ENCODE measurements around the gene GPATCH3. TPM values are rescaled to one million over a fixed set of nuclear protein-coding genes. Genes with fewer than 3 reads are reported as not detected.
"Not testable (repeated sequence)": the region's sequence is repeated elsewhere in the genome, so short reads cannot be mapped to it uniquely, and the experiment has no call there.

The GPATCH3 gene
- total RNA-seq, 2 donors from 2014 or later = 19.6 to 21.2 TPM

- ATAC-seq = no peak
- Mint-ChIP-seq H3K4me3 (peak overlapping the region; percentile 99), H3K4me1 (ENCODE audit: low read depth in 2 of 2) (peaks cover 27 to 30% of the 10 kb centered on the region in 2 donors), H3K36me3 (peaks cover 6% of the 10 kb centered on the region), H3K9me3 (no peaks in the 10 kb centered on the region), H3K27me3 (no peaks in the 10 kb centered on the region), H3K27ac (peak overlapping the region; percentile 96 to 98)
- DNase-seq (ENCODE audit: low spot score) = no peak
Observed at GRCh38 chr1:26900815-26901511, 696 bp upstream of the GPATCH3 start.

DNA sequence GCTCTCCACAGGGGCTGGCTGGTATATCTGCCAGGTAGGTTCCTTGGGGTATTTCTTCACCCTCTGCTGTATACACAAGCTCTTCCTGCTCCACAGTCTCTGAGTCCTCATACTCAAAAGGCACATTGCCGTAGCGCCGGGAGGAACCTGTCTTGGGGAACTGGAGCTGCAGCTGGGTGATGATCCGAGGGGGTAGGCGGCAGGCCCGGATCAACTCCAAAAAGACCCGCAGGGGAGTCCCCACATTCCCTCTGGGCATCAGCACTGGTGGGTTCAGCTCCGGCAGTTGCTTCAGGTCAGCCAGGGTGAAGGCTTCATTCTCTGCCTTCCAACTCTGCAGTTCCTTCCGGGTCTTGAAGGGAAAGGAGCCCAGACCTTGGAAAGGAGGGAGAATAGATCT, 2.9 kb downstream of the GPATCH3 start:
- Mint-ChIP-seq H3K4me1 (ENCODE audit: low read depth in 2 of 2) (peaks cover 31 to 36% of the 10 kb centered on the region in 2 donors), H3K36me3 (peaks cover 14% of the 10 kb centered on the region), H3K9me3 (no peaks in the 10 kb centered on the region), H3K27me3 (no peaks in the 10 kb centered on the region), H3K4me3 (no peak overlapping the region), H3K27ac (no peak overlapping the region)
- ATAC-seq = no peak
- DNase-seq (ENCODE audit: low spot score) = no peak

- H3K4me3 Mint-ChIP-seq = no peak overlapping the region
- H3K9me3 Mint-ChIP-seq = no peaks in the 10 kb centered on the region
- no peak overlapping the region for H3K27ac Mint-ChIP-seq
- H3K4me1 Mint-ChIP-seq (ENCODE audit: low read depth in 2 of 2) = peaks cover 23 to 25% of the 10 kb centered on the region in 2 donors
- DNase-seq (ENCODE audit: low spot score) (no peak), ATAC-seq (no peak)
- no peaks in the 10 kb centered on the region for H3K27me3 Mint-ChIP-seq
- H3K36me3 Mint-ChIP-seq = peaks cover 17% of the 10 kb centered on the region
Observed at GRCh38 chr1:26894263-26894662, 6.0 kb downstream of the GPATCH3 start.

GRCh38 chr1:26890467-26890796, 9.8 kb downstream of the GPATCH3 start:
- DNase-seq (ENCODE audit: low spot score) (no peak), ATAC-seq (peak; percentile 54 to 71)
- Mint-ChIP-seq H3K27me3 (no peaks in the 10 kb centered on the region), H3K4me1 (ENCODE audit: low read depth in 2 of 2) (peaks cover 20 to 23% of the 10 kb centered on the region in 2 donors), H3K36me3 (peaks cover 20% of the 10 kb centered on the region), H3K4me3 (peak overlapping the region; percentile 98), H3K27ac (peak overlapping the region; percentile 95 to 96), H3K9me3 (no peaks in the 10 kb centered on the region)

DNA sequence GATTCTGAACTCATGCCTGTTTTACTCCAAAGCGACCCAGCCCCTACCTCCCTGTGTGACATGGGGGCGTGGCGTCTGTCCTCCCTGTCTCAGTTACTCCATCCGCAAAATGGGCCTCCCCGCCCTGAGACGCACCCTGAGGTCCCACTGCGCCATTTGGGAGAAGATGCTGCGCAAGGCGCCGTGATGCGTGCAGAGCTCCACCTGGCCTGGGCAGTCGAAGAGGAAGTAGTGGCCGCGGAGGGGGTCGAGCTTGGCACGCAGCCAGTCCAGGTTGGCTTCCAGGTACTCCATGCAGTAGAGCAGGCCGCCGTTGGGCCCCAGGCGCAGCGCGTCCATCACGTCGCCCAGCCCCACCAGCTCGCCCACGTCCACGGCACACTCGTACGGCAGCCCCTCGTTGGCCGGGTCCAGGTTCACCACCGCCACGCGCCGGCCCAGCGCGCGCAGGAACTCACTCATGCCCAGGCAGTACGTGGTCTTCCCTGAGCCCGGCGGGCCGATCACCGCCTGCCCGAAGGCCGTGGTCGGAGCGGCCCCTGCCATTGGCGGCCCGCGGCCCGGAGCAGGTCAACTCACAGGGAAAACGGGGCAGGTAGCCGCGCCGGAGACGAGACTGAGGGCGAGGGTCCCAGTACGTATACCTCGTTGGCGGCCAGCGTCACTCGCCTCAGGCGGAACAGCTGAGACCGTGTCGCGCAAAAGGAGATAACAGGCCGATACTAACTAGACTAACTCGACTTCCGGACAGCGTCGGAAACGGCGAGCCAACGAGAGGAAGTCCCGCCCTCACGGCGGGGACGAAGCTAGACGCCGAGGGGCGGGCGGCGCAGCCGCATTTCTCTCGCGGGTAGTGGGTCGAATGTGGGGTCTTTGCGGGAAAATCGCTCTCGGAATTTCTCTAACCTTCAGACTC, 10.5 kb downstream of the GPATCH3 start, which contains the start of gene GPN2:
TSS of gene GPN2 (minus strand) at position 733 of the 916 bp plus-strand sequence. CDS start at position 546, 187 bp downstream.
- H3K4me1 Mint-ChIP-seq (ENCODE audit: low read depth in 2 of 2) = peaks cover 22 to 27% of the 10 kb centered on the region in 2 donors
- peak; percentile 87 for DNase-seq (ENCODE audit: low spot score)
- H3K27ac Mint-ChIP-seq = peak within 1 kb of the TSS; percentile 95 to 96
- H3K27me3 Mint-ChIP-seq = no peaks in the 10 kb centered on the region
- H3K9me3 Mint-ChIP-seq = no peaks in the 10 kb centered on the region
- ATAC-seq = peak; percentile 97
- peak within 1 kb of the TSS; percentile 98 for H3K4me3 Mint-ChIP-seq
- H3K36me3 Mint-ChIP-seq = peaks cover 24% of the 10 kb centered on the region

DNA sequence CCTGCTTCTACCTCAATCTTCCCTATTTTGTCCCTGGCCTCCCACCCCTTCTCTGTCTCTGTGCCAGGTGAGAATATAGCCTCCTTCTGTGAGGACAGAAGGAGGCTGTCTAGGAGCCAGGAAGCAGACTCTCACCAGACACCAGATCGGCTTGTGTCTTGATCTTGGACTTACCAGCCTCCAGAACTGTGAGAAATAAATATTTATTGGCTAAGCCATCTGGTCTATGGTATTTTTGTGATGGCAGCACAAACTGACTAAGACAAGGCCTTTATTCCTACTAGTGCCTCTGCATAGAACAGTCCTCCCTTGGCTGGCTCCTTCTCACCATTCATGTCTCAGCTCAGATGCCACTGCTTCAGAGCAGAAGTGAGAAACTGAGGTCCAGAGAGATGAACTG, 12.0 kb downstream of the GPATCH3 start:
- H3K4me3 Mint-ChIP-seq = peak overlapping the region; percentile 98
- ATAC-seq = no peak
- H3K27ac Mint-ChIP-seq = peak overlapping the region; percentile 95 to 96
- no peaks in the 10 kb centered on the region for H3K27me3 Mint-ChIP-seq
- peaks cover 20 to 24% of the 10 kb centered on the region in 2 donors for H3K4me1 Mint-ChIP-seq (ENCODE audit: low read depth in 2 of 2)
- no peak for DNase-seq (ENCODE audit: low spot score)
- H3K9me3 Mint-ChIP-seq = no peaks in the 10 kb centered on the region
- peaks cover 30% of the 10 kb centered on the region for H3K36me3 Mint-ChIP-seq

DNA sequence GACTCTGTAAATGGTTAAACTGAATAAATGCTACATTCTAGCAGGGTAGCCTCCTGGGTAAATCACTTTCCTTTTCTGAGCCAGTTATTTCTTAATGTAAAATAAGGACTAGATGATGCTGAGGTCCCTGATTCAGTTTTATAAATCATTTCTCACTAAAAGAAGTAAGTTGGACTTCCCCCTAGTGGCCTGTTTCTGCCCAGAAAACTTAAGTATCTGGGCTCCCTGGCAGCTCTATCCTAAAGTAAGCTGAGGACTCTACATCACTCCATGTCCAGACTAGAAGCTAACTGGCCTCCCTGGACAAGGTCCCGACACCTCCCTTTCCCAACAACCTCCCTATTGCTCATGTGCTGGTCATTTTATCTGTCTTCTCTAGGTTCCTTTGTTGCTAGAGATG, 13.1 kb downstream of the GPATCH3 start:
- Mint-ChIP-seq H3K4me3 (no peak overlapping the region), H3K36me3 (peaks cover 41% of the 10 kb centered on the region), H3K4me1 (ENCODE audit: low read depth in 2 of 2) (peaks cover 26 to 30% of the 10 kb centered on the region in 2 donors), H3K9me3 (no peaks in the 10 kb centered on the region), H3K27ac (no peak overlapping the region), H3K27me3 (no peaks in the 10 kb centered on the region)
- ATAC-seq = no peak
- no peak for DNase-seq (ENCODE audit: low spot score)

- DNase-seq (ENCODE audit: low spot score) (no peak), ATAC-seq (no peak)
- no peaks in the 10 kb centered on the region for H3K27me3 Mint-ChIP-seq
- no peak overlapping the region for H3K27ac Mint-ChIP-seq
- no peak overlapping the region for H3K4me3 Mint-ChIP-seq
- H3K36me3 Mint-ChIP-seq = peaks cover 33% of the 10 kb centered on the region
- H3K9me3 Mint-ChIP-seq = no peaks in the 10 kb centered on the region
- H3K4me1 Mint-ChIP-seq (ENCODE audit: low read depth in 2 of 2) = peaks cover 12 to 14% of the 10 kb centered on the region in 2 donors
Observed at GRCh38 chr1:26882696-26883463, 17.4 kb downstream of the GPATCH3 start.

DNA sequence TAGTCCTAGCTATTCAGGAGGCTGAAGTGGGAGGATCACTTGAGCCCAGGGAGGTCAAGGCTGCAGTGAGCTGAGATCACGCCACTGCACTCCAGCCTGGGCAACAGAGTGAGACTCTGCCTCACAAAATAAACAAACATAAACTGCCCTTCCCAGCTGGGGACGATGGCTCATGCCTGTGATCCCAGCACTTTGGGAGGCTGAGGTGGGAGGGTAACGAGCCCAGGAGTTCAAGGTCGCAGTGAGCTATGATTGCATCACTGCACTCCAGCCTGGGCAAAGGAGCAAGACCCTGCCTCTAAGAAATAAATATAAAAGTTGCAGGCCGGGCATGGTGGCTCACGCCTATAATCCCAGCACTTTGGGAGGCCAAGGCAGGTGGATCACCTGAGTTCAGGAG, 18.7 kb downstream of the GPATCH3 start:
- Mint-ChIP-seq H3K4me1 (ENCODE audit: low read depth in 2 of 2) (peaks cover 11 to 12% of the 10 kb centered on the region in 2 donors), H3K36me3 (peaks cover 33% of the 10 kb centered on the region)
- H3K27ac Mint-ChIP-seq; ATAC-seq; H3K4me3 Mint-ChIP-seq; H3K27me3 Mint-ChIP-seq; H3K9me3 Mint-ChIP-seq; DNase-seq (ENCODE audit: low spot score): not testable (repeated sequence)

- H3K9me3 Mint-ChIP-seq = no peaks in the 10 kb centered on the region
- H3K27me3 Mint-ChIP-seq = no peaks in the 10 kb centered on the region
- H3K36me3 Mint-ChIP-seq = peaks cover 26% of the 10 kb centered on the region
- no peak overlapping the region for H3K27ac Mint-ChIP-seq
- DNase-seq (ENCODE audit: low spot score) (no peak), ATAC-seq (no peak)
- H3K4me1 Mint-ChIP-seq (ENCODE audit: low read depth in 2 of 2) = peaks cover 6 to 8% of the 10 kb centered on the region in 2 donors
- H3K4me3 Mint-ChIP-seq = no peak overlapping the region
Observed at GRCh38 chr1:26879793-26880192, 20.5 kb downstream of the GPATCH3 start.

- H3K4me1 Mint-ChIP-seq (ENCODE audit: low read depth in 2 of 2) = no peaks in the 10 kb centered on the region
- H3K9me3 Mint-ChIP-seq = no peaks in the 10 kb centered on the region
- no peak for ATAC-seq
- no peaks in the 10 kb centered on the region for H3K27me3 Mint-ChIP-seq
- no peak overlapping the region for H3K27ac Mint-ChIP-seq
- DNase-seq (ENCODE audit: low spot score) = no peak
- peaks cover 5% of the 10 kb centered on the region for H3K36me3 Mint-ChIP-seq
- no peak overlapping the region for H3K4me3 Mint-ChIP-seq
Observed at GRCh38 chr1:26877326-26877725, 22.9 kb downstream of the GPATCH3 start.

- no peaks in the 10 kb centered on the region for H3K27me3 Mint-ChIP-seq
- ATAC-seq = no peak
- H3K27ac Mint-ChIP-seq = no peak overlapping the region
- H3K36me3 Mint-ChIP-seq = no peaks in the 10 kb centered on the region
- no peaks in the 10 kb centered on the region for H3K4me1 Mint-ChIP-seq (ENCODE audit: low read depth in 2 of 2)
- H3K9me3 Mint-ChIP-seq = no peaks in the 10 kb centered on the region
- no peak overlapping the region for H3K4me3 Mint-ChIP-seq
- no peak for DNase-seq (ENCODE audit: low spot score)
Observed at GRCh38 chr1:26874896-26875295, 25.4 kb downstream of the GPATCH3 start.

- DNase-seq (ENCODE audit: low spot score); H3K4me3 Mint-ChIP-seq; H3K27ac Mint-ChIP-seq; H3K4me1 Mint-ChIP-seq (ENCODE audit: low read depth in 2 of 2); H3K36me3 Mint-ChIP-seq; H3K9me3 Mint-ChIP-seq; ATAC-seq; H3K27me3 Mint-ChIP-seq: not testable (repeated sequence)
Observed at GRCh38 chr1:26873097-26873496, 27.2 kb downstream of the GPATCH3 start.

Data from natural killer cell treated with Interleukin-12 subunit alpha and Interleukin-12 subunit beta and Interleukin-15 and Interleukin-18, amount 100 ng/mL, for 72 hours (primary cell).